Fibroblast of the aortic adventitia (primary cell): ENCODE data around the gene SNAP25. TPM values are rescaled to one million over a fixed set of nuclear protein-coding genes. Genes with fewer than 3 reads are reported as not detected.

Experiments
- DNase-seq: peaks from one replicate; pipeline ENCODE4 v3.0.0-alpha.2; 2010; ENCODE audit warnings: low read depth
- H3K4me3 ChIP-seq: 2 replicates; pipeline ENCODE4 v1.5.1; 2011; ENCODE audit warnings: low read depth, mild to moderate bottlenecking, control low read depth, low read length, moderate library complexity
- total RNA-seq: library from RNA; depleted of rRNA; stranded (reverse); fragments of >200 nt; gene quantifications from 2 replicates; pipeline ENCODE4 v1.2.3, GENCODE V29; 2012; ENCODE audit warnings: low replicate concordance
- TF ChIP-seq, protein P1 (sequence below): IDR thresholded peaks from 2 replicates; pipeline ENCODE4 v1.5.1; 2011; ENCODE audit warnings: mild to moderate bottlenecking, low read length, control low read depth, inconsistent platforms; ENCODE audit not compliant: insufficient read depth

Gene SNAP25
- total RNA-seq, 1 donor: 3.1 TPM

DNA sequence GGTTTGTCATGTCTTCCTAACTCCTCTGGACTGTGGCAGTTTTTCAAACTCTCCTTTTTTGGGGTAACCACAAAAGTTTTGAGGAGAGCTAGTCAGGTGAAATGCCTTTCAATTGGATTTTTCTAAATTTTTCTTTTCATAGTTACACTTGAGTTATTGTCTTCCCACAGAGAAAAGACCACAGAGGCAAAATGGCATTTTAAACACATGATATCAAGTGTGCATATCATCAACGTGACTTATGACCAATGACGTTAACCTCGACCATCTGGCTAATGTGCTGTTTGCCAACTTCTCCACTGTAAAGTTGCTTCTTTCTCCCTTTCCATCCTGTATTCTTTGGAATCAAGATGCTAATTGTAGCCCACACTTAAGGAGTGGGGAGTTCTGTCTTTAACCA lies 41.3 kb upstream of the SNAP25 start:
- no peak for DNase-seq
- TF ChIP-seq, protein P1, sequence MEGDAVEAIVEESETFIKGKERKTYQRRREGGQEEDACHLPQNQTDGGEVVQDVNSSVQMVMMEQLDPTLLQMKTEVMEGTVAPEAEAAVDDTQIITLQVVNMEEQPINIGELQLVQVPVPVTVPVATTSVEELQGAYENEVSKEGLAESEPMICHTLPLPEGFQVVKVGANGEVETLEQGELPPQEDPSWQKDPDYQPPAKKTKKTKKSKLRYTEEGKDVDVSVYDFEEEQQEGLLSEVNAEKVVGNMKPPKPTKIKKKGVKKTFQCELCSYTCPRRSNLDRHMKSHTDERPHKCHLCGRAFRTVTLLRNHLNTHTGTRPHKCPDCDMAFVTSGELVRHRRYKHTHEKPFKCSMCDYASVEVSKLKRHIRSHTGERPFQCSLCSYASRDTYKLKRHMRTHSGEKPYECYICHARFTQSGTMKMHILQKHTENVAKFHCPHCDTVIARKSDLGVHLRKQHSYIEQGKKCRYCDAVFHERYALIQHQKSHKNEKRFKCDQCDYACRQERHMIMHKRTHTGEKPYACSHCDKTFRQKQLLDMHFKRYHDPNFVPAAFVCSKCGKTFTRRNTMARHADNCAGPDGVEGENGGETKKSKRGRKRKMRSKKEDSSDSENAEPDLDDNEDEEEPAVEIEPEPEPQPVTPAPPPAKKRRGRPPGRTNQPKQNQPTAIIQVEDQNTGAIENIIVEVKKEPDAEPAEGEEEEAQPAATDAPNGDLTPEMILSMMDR: no peak
- no peak overlapping the region for H3K4me3 ChIP-seq

DNA sequence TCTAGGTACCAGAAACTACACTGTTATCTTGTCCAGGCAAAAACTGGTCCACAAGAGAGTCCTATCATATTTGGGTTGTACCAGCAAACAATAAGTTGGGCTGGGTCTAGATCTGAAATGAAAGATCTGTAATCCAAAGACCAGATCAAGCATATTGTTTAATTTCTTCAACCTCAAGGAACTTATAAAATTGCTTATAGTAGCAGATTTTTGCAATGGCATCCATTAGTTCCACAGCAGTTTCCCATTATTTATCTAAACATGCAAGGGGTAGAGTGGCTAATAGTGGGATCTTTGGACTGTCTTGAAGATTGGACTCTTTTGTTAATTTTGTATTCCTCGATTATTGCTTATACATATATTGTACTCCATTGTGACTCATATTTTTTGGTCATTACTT lies 40.5 kb upstream of the SNAP25 start:
- H3K4me3 ChIP-seq: no peak overlapping the region
- no peak for DNase-seq
- TF ChIP-seq, protein P1: no peak

DNA sequence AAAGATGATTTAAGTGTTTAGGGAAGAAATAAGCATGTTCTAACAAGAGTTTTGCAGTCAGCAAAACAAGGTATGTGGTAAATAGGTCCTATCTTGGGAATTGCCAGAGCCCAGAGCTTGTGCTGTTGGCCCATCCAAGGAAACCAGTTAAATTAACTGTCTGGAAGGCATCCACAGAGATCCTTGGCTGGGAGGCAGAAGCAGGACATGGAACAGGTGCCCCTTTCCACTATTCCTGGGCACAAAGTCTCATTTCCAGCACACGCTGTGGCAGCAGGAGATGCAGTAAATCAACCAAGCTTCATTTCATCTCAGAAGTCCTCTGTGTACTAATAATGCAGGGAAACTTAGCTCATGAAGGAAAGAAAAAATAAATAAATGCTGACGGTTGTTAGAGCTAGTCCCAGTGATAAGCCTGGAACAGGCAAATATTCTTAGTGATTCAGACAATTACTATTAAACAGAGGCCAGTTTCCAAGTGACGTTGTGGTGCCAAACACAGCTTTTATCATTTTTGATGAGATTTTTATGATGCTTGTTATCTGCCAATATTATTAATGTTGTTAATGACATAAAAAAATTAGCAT lies 39.8 kb upstream of the SNAP25 start:
- no peak overlapping the region for H3K4me3 ChIP-seq
- DNase-seq: no peak

DNA sequence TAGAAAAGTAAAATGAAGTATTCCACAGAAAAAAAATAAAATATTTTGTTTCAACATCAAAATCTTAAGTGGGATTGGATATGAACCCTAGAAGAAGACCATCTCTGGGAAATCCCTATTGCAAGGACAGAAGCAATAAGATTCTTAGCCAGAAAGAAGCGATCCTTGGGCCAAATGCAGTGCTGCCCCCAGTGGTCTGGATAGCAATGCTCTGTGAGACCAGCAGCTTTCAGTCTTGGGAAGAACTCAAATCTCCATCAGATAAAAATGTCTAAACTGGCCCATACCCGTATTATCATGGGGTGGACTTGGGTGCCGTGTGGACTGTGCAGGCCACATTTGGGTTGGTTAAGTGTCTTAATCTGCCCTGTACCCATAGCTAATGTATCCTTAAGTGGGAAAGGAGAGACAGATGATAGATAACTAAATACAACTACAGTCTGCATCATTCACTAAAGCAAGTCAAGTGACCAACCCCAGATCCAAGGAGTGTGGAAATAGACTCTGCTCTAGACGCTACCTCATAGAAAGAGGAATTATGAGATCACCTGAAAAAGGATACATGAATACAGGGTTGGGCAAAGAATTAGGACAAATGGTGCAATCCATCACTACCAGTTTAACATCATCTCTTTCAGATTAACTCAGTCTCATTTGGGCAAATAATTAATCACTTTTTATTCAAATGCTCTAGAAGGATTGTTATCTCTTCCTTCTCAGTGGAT lies 38.9 kb upstream of the SNAP25 start:
- TF ChIP-seq, protein P1: peak; percentile 39
- no peak overlapping the region for H3K4me3 ChIP-seq
- no peak for DNase-seq

More for the DNA sequence above, 39.8 kb upstream of the SNAP25 start:
- TF ChIP-seq, protein P1: no peak

DNA sequence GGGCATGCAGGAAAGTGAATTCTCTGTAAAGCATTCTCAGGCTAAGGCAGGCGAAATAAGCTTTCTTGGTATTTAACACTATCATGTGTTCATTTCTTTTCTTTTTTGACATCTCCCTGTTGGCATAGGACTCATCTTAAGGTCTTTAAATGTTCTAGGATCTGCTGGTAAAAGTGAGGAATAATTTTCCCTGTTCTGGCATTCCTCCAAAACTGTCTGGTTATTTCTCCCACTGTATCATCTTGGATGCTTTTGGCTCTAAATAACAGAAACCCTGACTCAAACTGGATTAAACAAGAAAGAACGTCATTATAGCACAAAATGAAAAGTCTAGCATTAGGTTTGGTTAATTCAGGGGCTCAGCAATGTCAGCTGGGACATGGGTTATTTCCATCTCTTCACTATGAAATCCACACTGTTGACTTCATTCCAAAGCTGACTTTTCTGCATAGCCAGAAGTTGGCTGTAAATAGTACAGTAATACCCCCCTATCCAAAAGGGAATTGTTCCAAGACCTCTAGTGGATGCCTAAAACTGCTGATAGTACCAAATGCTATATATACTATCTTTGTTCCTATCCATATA lies 37.9 kb upstream of the SNAP25 start:
- H3K4me3 ChIP-seq: no peak overlapping the region
- DNase-seq: no peak
- TF ChIP-seq, protein P1: no peak

DNA sequence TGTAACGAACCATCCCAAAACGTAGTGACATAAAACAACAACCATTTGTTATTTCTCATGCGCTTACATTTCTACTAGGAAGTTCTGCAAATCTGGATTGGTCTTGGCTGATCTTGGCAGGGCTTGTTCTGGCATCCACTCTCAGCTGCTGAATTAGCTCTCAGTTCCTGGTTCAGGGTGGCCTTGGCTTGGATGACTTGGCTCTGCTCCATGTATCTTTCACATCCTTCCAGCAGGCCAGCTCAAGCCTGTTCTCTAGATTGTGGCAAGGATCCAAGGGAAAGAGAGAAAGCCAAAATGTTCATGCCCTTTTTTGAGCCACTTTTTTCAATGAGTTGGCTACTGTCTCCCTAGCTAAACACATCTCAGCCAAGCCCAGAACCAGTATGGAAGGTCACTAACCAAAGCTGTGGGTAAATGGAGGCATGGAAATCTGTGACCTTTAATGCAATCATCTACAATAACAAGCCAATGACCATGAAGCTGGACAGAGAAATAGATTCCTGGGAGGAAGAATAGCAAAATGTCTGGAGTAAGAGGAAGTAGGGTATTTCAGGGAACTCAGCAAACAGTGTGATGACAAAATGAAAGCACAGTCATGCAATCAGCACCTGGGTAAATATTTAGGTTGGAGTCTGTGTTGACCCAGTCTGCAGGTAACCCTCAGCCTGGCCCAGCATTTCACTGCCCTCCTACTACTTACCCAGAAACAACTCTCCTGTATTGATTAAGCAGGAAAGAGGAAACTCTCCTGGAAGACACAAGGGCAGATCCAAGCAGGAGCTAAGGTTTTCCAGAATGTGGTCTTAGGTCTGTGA lies 32.7 kb upstream of the SNAP25 start:
- TF ChIP-seq, protein P1: no peak
- H3K4me3 ChIP-seq: no peak overlapping the region
- DNase-seq: peak; percentile 16
